ENCODE data around the gene GRIK2.

Gene GRIK2

DNA sequence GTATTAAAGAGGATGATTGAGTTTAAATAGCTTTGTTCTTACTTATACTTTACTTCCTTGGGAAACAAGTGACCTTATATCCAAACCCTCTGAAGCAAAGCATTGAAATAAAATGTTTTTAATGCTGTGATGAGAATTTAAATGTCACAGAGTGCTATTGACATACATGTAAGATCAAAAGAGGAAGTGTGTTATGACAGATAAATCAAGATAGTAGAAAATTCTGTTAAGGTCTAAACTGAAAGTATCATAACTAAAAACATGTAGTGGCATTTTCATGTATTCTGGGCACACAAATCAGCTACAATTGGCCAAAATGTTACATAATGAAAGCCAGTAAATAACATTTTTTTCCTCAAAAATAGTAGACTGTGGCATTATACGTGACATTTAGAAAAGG is 318.0 kb downstream of the GRIK2 start:
- no peak for TF ChIP-seq TAF1 (IDR thresholded peaks at IDR 0.05; ENCODE audit: borderline replicate concordance, insufficient read depth, low read length)
- TF ChIP-seq, protein P1, sequence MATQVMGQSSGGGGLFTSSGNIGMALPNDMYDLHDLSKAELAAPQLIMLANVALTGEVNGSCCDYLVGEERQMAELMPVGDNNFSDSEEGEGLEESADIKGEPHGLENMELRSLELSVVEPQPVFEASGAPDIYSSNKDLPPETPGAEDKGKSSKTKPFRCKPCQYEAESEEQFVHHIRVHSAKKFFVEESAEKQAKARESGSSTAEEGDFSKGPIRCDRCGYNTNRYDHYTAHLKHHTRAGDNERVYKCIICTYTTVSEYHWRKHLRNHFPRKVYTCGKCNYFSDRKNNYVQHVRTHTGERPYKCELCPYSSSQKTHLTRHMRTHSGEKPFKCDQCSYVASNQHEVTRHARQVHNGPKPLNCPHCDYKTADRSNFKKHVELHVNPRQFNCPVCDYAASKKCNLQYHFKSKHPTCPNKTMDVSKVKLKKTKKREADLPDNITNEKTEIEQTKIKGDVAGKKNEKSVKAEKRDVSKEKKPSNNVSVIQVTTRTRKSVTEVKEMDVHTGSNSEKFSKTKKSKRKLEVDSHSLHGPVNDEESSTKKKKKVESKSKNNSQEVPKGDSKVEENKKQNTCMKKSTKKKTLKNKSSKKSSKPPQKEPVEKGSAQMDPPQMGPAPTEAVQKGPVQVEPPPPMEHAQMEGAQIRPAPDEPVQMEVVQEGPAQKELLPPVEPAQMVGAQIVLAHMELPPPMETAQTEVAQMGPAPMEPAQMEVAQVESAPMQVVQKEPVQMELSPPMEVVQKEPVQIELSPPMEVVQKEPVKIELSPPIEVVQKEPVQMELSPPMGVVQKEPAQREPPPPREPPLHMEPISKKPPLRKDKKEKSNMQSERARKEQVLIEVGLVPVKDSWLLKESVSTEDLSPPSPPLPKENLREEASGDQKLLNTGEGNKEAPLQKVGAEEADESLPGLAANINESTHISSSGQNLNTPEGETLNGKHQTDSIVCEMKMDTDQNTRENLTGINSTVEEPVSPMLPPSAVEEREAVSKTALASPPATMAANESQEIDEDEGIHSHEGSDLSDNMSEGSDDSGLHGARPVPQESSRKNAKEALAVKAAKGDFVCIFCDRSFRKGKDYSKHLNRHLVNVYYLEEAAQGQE (IDR thresholded peaks at IDR 0.05; ENCODE audit: insufficient read depth in 1 of 2, low read depth in 2 of 2, low read length in 2 of 2): no peak
- TF ChIP-seq POLR2AphosphoS5 (IDR thresholded peaks at IDR 0.05; ENCODE audit: low read depth, low read length): no peak
- TF ChIP-seq SIN3A (IDR thresholded peaks at IDR 0.05; ENCODE audit: borderline replicate concordance, insufficient read depth, low read length): no peak
- no peak for TF ChIP-seq FOXP2 (optimal IDR thresholded peaks at IDR 0.05; ENCODE audit: borderline replicate concordance, extremely low read depth, extremely low read length, insufficient read depth)

DNA sequence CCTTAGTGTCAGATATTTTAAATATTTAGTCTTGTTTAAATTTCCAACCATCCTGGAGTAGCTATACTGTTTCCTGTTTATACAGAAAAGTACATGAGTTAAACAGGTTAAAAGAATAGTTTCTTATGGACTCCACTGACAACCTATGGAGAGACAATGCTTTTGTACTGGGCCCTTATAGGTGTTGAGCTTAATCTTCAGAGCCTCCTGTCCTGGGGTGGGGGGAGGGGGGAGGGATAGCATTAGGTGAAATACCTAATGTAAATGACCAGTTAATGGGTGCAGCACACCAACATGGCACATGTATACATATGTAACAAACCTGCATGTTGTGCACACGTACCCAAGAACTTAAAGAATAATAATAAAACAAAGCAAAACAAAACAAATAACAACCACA is 322.9 kb downstream of the GRIK2 start:
- TF ChIP-seq TAF1 (IDR thresholded peaks at IDR 0.05; ENCODE audit: borderline replicate concordance, insufficient read depth, low read length): no peak

DNA sequence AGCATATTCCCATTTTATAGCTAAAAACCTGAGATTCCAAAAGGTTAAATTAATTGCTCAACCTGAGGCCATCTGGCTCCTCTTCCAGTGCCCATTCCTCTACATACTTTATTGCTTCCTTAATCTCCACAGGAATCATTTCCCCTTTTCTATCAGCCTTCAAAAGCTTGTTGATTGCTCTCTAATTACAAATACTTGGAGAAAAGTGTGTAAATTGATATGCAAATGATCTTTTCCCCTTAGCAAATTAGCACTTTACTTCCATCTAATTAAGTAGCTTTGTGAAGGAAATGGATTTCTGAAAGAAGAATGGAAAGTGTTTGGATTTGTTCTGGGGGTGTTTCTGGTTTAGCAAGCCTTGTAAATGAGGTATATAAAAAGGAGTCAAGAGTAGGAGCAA is 323.3 kb downstream of the GRIK2 start:
- TF ChIP-seq FOXP2 (optimal IDR thresholded peaks at IDR 0.05; ENCODE audit: borderline replicate concordance, extremely low read depth, extremely low read length, insufficient read depth) (no peak), POLR2AphosphoS5 (IDR thresholded peaks at IDR 0.05; ENCODE audit: low read depth, low read length) (no peak), TAF1 (IDR thresholded peaks at IDR 0.05; ENCODE audit: borderline replicate concordance, insufficient read depth, low read length) (no peak)
- TF ChIP-seq, protein P1 (IDR thresholded peaks at IDR 0.05; ENCODE audit: insufficient read depth in 1 of 2, low read depth in 2 of 2, low read length in 2 of 2): no peak

DNA sequence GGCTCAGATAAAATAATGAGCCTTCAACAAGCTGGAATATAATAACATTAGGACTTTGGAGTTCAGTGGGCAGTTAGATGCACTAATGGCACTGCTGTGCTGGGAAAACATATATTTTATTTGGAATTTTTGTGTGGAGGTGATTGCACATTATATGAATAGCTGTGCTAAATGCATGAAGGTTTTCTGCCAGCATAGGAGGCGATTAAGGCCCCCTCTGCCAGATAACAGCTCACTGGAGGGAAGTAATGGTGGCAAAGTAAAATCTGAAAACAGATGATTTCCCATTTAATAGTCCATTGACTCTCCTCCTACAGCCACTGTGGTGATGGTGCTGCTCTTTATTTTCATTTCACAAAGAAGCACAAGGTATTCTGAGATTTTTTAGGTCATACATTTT is 326.0 kb downstream of the GRIK2 start:
- TF ChIP-seq SIN3A (IDR thresholded peaks at IDR 0.05; ENCODE audit: borderline replicate concordance, insufficient read depth, low read length) (no peak), TAF1 (IDR thresholded peaks at IDR 0.05; ENCODE audit: borderline replicate concordance, insufficient read depth, low read length) (no peak), FOXP2 (optimal IDR thresholded peaks at IDR 0.05; ENCODE audit: borderline replicate concordance, extremely low read depth, extremely low read length, insufficient read depth) (no peak), POLR2AphosphoS5 (IDR thresholded peaks at IDR 0.05; ENCODE audit: low read depth, low read length) (no peak)
- TF ChIP-seq, protein P1 (IDR thresholded peaks at IDR 0.05; ENCODE audit: insufficient read depth in 1 of 2, low read depth in 2 of 2, low read length in 2 of 2): no peak

DNA sequence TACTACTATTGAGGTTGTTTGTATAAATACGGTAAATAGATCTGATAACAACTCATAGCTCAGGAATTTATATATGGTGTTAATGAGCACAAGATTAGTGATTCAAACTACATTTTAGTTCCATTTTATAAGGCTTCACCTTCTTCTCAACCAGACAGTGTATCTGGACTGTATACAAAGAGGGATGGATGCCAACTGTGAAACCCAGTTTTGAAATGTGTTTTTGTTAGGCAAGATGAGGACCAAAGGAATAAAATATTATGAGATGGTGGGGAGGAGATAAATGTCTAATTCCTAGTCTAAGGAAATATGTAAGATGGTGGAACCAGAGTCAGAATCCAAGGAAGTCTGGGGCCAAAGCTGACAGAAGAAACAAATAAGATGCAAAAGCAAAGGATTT is 329.0 kb downstream of the GRIK2 start:
- no peak for TF ChIP-seq SIN3A (IDR thresholded peaks at IDR 0.05; ENCODE audit: borderline replicate concordance, insufficient read depth, low read length)
- no peak for TF ChIP-seq POLR2AphosphoS5 (IDR thresholded peaks at IDR 0.05; ENCODE audit: low read depth, low read length)
- TF ChIP-seq, protein P1 (IDR thresholded peaks at IDR 0.05; ENCODE audit: insufficient read depth in 1 of 2, low read depth in 2 of 2, low read length in 2 of 2): no peak
- no peak for TF ChIP-seq FOXP2 (optimal IDR thresholded peaks at IDR 0.05; ENCODE audit: borderline replicate concordance, extremely low read depth, extremely low read length, insufficient read depth)
- no peak for TF ChIP-seq TAF1 (IDR thresholded peaks at IDR 0.05; ENCODE audit: borderline replicate concordance, insufficient read depth, low read length)

All from PFSK-1 (cell line).